ENCODE measurements around the gene TUBGCP2.

The TUBGCP2 gene

DNA sequence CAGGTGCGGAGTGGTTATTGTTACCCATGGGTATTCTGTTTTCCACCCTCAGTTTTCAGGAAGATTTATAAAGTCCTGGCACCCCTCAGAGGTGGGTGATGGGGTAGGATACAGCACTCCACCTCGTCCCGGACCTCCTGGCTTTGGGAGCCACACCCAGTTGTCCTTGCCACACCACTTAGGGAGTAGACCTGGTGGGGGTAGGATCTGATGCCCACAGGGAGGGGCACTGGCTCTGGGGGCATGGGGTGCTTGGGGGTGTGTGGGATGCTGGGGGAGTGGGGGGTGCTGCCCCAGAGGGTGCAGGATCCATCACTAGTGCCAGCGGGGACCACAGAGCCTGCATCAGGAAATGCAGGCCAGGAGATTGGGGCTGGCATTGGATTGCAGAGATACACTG lies 4.5 kb upstream of the TUBGCP2 start (continued):
- TF ChIP-seq, protein P1, sequence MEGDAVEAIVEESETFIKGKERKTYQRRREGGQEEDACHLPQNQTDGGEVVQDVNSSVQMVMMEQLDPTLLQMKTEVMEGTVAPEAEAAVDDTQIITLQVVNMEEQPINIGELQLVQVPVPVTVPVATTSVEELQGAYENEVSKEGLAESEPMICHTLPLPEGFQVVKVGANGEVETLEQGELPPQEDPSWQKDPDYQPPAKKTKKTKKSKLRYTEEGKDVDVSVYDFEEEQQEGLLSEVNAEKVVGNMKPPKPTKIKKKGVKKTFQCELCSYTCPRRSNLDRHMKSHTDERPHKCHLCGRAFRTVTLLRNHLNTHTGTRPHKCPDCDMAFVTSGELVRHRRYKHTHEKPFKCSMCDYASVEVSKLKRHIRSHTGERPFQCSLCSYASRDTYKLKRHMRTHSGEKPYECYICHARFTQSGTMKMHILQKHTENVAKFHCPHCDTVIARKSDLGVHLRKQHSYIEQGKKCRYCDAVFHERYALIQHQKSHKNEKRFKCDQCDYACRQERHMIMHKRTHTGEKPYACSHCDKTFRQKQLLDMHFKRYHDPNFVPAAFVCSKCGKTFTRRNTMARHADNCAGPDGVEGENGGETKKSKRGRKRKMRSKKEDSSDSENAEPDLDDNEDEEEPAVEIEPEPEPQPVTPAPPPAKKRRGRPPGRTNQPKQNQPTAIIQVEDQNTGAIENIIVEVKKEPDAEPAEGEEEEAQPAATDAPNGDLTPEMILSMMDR (tag by site-specific recombination; IDR thresholded peaks at IDR 0.05) = no peak
- TF ChIP-seq KLF10 (tag by site-specific recombination; IDR thresholded peaks at IDR 0.05) = no peak
- TF ChIP-seq, protein P2, sequence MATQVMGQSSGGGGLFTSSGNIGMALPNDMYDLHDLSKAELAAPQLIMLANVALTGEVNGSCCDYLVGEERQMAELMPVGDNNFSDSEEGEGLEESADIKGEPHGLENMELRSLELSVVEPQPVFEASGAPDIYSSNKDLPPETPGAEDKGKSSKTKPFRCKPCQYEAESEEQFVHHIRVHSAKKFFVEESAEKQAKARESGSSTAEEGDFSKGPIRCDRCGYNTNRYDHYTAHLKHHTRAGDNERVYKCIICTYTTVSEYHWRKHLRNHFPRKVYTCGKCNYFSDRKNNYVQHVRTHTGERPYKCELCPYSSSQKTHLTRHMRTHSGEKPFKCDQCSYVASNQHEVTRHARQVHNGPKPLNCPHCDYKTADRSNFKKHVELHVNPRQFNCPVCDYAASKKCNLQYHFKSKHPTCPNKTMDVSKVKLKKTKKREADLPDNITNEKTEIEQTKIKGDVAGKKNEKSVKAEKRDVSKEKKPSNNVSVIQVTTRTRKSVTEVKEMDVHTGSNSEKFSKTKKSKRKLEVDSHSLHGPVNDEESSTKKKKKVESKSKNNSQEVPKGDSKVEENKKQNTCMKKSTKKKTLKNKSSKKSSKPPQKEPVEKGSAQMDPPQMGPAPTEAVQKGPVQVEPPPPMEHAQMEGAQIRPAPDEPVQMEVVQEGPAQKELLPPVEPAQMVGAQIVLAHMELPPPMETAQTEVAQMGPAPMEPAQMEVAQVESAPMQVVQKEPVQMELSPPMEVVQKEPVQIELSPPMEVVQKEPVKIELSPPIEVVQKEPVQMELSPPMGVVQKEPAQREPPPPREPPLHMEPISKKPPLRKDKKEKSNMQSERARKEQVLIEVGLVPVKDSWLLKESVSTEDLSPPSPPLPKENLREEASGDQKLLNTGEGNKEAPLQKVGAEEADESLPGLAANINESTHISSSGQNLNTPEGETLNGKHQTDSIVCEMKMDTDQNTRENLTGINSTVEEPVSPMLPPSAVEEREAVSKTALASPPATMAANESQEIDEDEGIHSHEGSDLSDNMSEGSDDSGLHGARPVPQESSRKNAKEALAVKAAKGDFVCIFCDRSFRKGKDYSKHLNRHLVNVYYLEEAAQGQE (tag by site-specific recombination; IDR thresholded peaks at IDR 0.05) = no peak

DNA sequence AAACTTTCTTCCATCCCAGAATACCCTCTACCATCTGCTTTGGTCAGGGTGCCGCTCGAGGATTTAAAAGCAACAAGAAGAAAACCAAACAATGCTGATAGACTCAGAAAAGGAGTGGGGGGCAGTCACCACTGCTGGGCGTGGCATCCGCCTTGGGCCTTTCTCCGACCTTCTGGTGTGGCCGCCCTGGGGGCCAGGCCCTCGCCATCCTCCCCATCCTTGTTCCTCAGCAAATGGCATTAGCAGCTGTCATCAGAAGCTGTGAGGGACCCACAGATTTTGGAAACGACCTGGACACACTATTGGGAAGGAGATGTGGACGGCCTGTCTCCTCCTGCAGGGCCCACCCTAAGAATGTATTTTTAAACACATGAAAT lies 4.1 kb upstream of the TUBGCP2 start:
- CTCF ChIA-PET = no interaction called here
- no peaks in the 10 kb centered on the region for H3K4me1 ChIP-seq (ENCODE audit: control insufficient read depth, insufficient read depth, low read length)
- H3K4me3 ChIP-seq (ENCODE audit: low read depth, low read length) = no peak overlapping the region
- POLR2A ChIA-PET = no interaction called here
- H3K36me3 ChIP-seq (ENCODE audit: control insufficient read depth in 2 of 2, insufficient read depth in 1 of 2, low read length in 2 of 2) = peaks cover 7 to 40% of the 10 kb centered on the region in 2 experiments; a peak in 2 of 3 replicates
- no peaks in the 10 kb centered on the region for H3K9me3 ChIP-seq (ENCODE audit: control insufficient read depth, insufficient read depth, low read depth, low read length)
- H3K27ac ChIP-seq (ENCODE audit: extremely low read depth, low read depth, low read length) = no peak overlapping the region
- TF ChIP-seq, protein P3, sequence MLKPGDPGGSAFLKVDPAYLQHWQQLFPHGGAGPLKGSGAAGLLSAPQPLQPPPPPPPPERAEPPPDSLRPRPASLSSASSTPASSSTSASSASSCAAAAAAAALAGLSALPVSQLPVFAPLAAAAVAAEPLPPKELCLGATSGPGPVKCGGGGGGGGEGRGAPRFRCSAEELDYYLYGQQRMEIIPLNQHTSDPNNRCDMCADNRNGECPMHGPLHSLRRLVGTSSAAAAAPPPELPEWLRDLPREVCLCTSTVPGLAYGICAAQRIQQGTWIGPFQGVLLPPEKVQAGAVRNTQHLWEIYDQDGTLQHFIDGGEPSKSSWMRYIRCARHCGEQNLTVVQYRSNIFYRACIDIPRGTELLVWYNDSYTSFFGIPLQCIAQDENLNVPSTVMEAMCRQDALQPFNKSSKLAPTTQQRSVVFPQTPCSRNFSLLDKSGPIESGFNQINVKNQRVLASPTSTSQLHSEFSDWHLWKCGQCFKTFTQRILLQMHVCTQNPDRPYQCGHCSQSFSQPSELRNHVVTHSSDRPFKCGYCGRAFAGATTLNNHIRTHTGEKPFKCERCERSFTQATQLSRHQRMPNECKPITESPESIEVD (tag by site-specific recombination; IDR thresholded peaks at IDR 0.05) = no peak
- TF ChIP-seq ZNF621 (tag by site-specific recombination; IDR thresholded peaks at IDR 0.05) (no peak), ZNF560 (tag by site-specific recombination; IDR thresholded peaks at IDR 0.05; ENCODE audit: borderline replicate concordance) (no peak), ZNF366 (tag by site-specific recombination; conservative IDR thresholded peaks at IDR 0.05) (no peak), HOXA7 (CRISPR knock-in tag; IDR thresholded peaks at IDR 0.05; ENCODE audit: borderline replicate concordance) (no peak), PRDM1 (tag by site-specific recombination; IDR thresholded peaks at IDR 0.05) (no peak), GFI1B (tag by site-specific recombination; IDR thresholded peaks at IDR 0.05) (no peak)
- TF ChIP-seq, protein P4, sequence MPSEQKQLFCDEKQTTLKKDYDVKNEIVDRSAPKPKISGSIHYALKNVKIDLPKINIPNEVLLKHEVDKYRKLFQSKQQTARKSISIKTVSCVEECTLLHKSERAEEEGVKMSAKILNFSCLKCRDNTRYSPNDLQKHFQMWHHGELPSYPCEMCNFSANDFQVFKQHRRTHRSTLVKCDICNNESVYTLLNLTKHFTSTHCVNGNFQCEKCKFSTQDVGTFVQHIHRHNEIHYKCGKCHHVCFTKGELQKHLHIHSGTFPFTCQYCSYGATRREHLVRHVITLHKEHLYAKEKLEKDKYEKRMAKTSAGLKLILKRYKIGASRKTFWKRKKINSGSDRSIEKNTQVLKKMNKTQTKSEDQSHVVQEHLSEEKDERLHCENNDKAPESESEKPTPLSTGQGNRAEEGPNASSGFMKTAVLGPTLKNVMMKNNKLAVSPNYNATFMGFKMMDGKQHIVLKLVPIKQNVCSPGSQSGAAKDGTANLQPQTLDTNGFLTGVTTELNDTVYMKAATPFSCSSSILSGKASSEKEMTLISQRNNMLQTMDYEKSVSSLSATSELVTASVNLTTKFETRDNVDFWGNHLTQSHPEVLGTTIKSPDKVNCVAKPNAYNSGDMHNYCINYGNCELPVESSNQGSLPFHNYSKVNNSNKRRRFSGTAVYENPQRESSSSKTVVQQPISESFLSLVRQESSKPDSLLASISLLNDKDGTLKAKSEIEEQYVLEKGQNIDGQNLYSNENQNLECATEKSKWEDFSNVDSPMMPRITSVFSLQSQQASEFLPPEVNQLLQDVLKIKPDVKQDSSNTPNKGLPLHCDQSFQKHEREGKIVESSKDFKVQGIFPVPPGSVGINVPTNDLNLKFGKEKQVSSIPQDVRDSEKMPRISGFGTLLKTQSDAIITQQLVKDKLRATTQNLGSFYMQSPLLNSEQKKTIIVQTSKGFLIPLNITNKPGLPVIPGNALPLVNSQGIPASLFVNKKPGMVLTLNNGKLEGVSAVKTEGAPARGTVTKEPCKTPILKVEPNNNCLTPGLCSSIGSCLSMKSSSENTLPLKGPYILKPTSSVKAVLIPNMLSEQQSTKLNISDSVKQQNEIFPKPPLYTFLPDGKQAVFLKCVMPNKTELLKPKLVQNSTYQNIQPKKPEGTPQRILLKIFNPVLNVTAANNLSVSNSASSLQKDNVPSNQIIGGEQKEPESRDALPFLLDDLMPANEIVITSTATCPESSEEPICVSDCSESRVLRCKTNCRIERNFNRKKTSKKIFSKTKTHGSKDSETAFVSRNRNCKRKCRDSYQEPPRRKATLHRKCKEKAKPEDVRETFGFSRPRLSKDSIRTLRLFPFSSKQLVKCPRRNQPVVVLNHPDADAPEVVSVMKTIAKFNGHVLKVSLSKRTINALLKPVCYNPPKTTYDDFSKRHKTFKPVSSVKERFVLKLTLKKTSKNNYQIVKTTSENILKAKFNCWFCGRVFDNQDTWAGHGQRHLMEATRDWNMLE (tag by site-specific recombination; conservative IDR thresholded peaks at IDR 0.05; ENCODE audit: low read depth) = no peak
- TF ChIP-seq, protein P5, sequence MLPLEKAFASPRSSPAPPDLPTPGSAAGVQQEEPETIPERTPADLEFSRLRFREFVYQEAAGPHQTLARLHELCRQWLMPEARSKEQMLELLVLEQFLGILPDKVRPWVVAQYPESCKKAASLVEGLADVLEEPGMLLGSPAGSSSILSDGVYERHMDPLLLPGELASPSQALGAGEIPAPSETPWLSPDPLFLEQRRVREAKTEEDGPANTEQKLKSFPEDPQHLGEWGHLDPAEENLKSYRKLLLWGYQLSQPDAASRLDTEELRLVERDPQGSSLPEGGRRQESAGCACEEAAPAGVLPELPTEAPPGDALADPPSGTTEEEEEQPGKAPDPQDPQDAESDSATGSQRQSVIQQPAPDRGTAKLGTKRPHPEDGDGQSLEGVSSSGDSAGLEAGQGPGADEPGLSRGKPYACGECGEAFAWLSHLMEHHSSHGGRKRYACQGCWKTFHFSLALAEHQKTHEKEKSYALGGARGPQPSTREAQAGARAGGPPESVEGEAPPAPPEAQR (tag by site-specific recombination; IDR thresholded peaks at IDR 0.05) = no peak

Data from HEK293 (cell line).